K562 (cell line): ENCODE measurements around the gene TTC39C. TPM values are rescaled to one million over a fixed set of nuclear protein-coding genes. Genes with fewer than 3 reads are reported as not detected.

ENCODE experiments used
- DIDO1 ChIP-seq: fragments of 450-650 bp; IDR thresholded peaks from 2 replicates; pipeline ENCODE4 v1.6.1; 2016; ENCODE audit warnings: low read depth, missing biosample characterization, missing genetic modification characterization
- HDAC3 ChIP-seq: fragments of 450-650 bp; IDR thresholded peaks from 2 replicates; pipeline ENCODE4 v1.6.1; 2018; ENCODE audit warnings: borderline replicate concordance, mild to moderate bottlenecking, moderate library complexity; ENCODE audit not compliant: partially characterized antibody
- HNRNPL ChIP-seq: fragments of 200-400 bp; formaldehyde crosslinking; IDR thresholded peaks from 2 replicates; pipeline ENCODE4 v1.6.1; 2017; ENCODE audit warnings: low read depth, mild to moderate bottlenecking, low read length
- ZNF695 ChIP-seq: fragments of 450-650 bp; formaldehyde crosslinking; IDR thresholded peaks from 2 replicates; pipeline ENCODE4 v1.4.0; 2020; ENCODE audit warnings: mild to moderate bottlenecking, moderate library complexity
- polyA plus RNA-seq, 8 experiments: library from polyadenylated mRNA; depleted of rRNA in 4 of 8; stranded (reverse) in 5 of 8; unstranded in 3 of 8; fragments of >200 nt; fragmentation: Nextera tagmentation in 2 of 8; fragmentation: Illumina TruSeq in 1 of 8; extraction: Ambion mirVana in 2 of 8; extraction: Trizol in 1 of 8; gene quantifications; 2 replicates each; pipeline versions ENCODE4 v1.2.1 to v1.2.3, GENCODE V29; 2011 to 2014; ENCODE audit warnings: inconsistent platforms in 1 of 8, missing spikeins in 1 of 8
- total RNA-seq, 7 experiments: library from RNA; depleted of rRNA in 6 of 7; stranded (reverse); fragments of >200 nt in 6 of 7; fragmentation: Illumina TruSeq in 2 of 7; extraction: Trizol in 2 of 7; gene quantifications; 2 replicates each; pipeline versions ENCODE4 v1.2.1 to v1.2.3, GENCODE V29; 2011 to 2021; ENCODE audit warnings: low replicate concordance in 1 of 7
- TF ChIP-seq, protein P1 (sequence below): fragments of 450-650 bp; IDR thresholded peaks from 2 replicates; pipeline ENCODE4 v1.6.1; 2018; ENCODE audit not compliant: partially characterized antibody
- TF ChIP-seq, protein P2 (sequence below): fragments of 250-450 bp; sonication (Bioruptor Pico); IDR thresholded peaks from 2 replicates; pipeline ENCODE4 v1.5.0; 2021
- TF ChIP-seq, protein P3 (sequence below): fragments of 250-450 bp; sonication (Bioruptor Pico); IDR thresholded peaks from 2 replicates; pipeline ENCODE4 v1.9.0; 2021; ENCODE audit warnings: mild to moderate bottlenecking
- TF ChIP-seq, protein P4 (sequence below): fragments of 450-650 bp; IDR thresholded peaks from 2 replicates; pipeline ENCODE4 v1.6.1; 2016; ENCODE audit warnings: low read depth

The TTC39C gene
- total and polyA plus RNA-seq, 9 of the 15 experiments (the other 6 are each of a cell fraction or from before 2014, with no cell fraction given): 0.01 to 0.58 (median 0.18) TPM; not detected in 5

DNA sequence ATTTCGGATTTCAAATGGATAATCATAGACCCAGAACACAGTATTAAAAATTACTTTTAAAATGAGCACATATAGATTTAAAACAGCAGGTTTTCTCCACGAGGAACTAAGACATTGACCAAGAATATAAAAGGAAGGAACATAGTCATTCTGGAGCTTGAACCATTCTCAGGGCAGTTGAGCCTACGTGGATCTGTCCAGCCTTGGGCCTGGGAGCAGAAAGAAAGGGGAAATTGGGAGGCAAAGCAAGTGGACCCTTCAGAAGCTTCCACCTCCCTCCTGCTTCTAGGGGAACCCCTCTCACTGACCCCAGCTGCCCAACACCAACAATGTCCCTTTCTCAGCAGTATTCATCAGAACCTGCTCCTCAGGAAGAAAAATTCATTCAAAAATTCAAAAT is 31.4 kb upstream of the TTC39C start (continued):
- TF ChIP-seq, protein P1, sequence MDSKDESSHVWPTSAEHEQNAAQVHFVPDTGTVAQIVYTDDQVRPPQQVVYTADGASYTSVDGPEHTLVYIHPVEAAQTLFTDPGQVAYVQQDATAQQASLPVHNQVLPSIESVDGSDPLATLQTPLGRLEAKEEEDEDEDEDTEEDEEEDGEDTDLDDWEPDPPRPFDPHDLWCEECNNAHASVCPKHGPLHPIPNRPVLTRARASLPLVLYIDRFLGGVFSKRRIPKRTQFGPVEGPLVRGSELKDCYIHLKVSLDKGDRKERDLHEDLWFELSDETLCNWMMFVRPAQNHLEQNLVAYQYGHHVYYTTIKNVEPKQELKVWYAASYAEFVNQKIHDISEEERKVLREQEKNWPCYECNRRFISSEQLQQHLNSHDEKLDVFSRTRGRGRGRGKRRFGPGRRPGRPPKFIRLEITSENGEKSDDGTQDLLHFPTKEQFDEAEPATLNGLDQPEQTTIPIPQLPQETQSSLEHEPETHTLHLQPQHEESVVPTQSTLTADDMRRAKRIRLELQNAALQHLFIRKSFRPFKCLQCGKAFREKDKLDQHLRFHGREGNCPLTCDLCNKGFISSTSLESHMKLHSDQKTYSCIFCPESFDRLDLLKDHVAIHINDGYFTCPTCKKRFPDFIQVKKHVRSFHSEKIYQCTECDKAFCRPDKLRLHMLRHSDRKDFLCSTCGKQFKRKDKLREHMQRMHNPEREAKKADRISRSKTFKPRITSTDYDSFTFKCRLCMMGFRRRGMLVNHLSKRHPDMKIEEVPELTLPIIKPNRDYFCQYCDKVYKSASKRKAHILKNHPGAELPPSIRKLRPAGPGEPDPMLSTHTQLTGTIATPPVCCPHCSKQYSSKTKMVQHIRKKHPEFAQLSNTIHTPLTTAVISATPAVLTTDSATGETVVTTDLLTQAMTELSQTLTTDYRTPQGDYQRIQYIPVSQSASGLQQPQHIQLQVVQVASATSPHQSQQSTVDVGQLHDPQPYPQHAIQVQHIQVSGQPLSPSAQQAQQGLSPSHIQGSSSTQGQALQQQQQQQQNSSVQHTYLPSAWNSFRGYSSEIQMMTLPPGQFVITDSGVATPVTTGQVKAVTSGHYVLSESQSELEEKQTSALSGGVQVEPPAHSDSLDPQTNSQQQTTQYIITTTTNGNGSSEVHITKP: no peak
- TF ChIP-seq DIDO1 (tag) (no peak), ZNF695 (CRISPR knock-in tag) (no peak), HDAC3 (no peak), HNRNPL (no peak)
- TF ChIP-seq, protein P2, sequence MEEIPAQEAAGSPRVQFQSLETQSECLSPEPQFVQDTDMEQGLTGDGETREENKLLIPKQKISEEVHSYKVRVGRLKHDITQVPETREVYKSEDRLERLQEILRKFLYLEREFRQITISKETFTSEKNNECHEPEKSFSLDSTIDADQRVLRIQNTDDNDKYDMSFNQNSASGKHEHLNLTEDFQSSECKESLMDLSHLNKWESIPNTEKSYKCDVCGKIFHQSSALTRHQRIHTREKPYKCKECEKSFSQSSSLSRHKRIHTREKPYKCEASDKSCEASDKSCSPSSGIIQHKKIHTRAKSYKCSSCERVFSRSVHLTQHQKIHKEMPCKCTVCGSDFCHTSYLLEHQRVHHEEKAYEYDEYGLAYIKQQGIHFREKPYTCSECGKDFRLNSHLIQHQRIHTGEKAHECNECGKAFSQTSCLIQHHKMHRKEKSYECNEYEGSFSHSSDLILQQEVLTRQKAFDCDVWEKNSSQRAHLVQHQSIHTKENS: no peak
- TF ChIP-seq, protein P3, sequence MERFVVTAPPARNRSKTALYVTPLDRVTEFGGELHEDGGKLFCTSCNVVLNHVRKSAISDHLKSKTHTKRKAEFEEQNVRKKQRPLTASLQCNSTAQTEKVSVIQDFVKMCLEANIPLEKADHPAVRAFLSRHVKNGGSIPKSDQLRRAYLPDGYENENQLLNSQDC (CRISPR knock-in tag): no peak
- TF ChIP-seq, protein P4, sequence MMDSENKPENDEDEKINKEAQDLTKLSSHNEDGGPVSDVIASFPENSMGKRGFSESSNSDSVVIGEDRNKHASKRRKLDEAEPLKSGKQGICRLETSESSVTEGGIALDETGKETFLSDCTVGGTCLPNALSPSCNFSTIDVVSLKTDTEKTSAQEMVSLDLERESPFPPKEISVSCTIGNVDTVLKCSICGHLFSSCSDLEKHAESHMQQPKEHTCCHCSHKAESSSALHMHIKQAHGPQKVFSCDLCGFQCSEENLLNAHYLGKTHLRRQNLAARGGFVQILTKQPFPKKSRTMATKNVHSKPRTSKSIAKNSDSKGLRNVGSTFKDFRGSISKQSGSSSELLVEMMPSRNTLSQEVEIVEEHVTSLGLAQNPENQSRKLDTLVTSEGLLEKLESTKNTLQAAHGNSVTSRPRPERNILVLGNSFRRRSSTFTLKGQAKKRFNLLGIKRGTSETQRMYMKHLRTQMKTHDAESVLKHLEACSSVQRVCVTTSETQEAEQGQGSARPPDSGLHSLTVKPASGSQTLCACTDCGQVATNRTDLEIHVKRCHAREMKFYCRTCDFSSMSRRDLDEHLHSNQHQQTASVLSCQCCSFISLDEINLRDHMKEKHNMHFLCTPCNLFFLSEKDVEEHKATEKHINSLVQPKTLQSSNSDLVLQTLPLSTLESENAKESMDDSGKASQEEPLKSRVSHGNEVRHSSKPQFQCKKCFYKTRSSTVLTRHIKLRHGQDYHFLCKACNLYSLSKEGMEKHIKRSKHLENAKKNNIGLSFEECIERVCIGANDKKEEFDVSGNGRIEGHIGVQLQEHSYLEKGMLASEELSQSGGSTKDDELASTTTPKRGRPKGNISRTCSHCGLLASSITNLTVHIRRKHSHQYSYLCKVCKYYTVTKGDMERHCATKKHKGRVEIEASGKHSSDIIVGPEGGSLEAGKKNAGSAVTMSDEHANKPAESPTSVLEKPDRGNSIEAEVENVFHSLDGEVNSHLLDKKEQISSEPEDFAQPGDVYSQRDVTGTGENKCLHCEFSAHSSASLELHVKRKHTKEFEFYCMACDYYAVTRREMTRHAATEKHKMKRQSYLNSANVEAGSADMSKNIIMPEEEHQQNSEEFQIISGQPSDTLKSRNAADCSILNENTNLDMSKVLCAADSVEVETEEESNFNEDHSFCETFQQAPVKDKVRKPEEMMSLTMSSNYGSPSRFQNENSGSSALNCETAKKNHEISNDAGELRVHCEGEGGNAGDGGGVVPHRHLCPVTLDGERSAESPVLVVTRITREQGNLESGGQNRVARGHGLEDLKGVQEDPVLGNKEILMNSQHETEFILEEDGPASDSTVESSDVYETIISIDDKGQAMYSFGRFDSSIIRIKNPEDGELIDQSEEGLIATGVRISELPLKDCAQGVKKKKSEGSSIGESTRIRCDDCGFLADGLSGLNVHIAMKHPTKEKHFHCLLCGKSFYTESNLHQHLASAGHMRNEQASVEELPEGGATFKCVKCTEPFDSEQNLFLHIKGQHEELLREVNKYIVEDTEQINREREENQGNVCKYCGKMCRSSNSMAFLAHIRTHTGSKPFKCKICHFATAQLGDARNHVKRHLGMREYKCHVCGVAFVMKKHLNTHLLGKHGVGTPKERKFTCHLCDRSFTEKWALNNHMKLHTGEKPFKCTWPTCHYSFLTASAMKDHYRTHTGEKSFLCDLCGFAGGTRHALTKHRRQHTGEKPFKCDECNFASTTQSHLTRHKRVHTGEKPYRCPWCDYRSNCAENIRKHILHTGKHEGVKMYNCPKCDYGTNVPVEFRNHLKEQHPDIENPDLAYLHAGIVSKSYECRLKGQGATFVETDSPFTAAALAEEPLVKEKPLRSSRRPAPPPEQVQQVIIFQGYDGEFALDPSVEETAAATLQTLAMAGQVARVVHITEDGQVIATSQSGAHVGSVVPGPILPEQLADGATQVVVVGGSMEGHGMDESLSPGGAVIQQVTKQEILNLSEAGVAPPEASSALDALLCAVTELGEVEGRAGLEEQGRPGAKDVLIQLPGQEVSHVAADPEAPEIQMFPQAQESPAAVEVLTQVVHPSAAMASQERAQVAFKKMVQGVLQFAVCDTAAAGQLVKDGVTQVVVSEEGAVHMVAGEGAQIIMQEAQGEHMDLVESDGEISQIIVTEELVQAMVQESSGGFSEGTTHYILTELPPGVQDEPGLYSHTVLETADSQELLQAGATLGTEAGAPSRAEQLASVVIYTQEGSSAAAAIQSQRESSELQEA: no peak
